Neural crest cell (in vitro differentiated cells): Measurements from ENCODE around the gene NRXN3. TPM values are rescaled to one million over a fixed set of nuclear protein-coding genes. Genes with fewer than 3 reads are reported as not detected.

ENCODE experiments used
- DNase-seq: peaks from one replicate; pipeline ENCODE4 v3.0.0; 2021; ENCODE audit warnings: low read depth, mixed read lengths, low spot score
- H3K27ac Mint-ChIP-seq: one replicate; pipeline ENCODE4 v1.8.0; 2021; ENCODE audit warnings: mild to moderate bottlenecking, mixed read lengths; ENCODE audit not compliant: unreplicated experiment
- H3K27me3 Mint-ChIP-seq: 2 replicates; pipeline ENCODE4 v1.8.0; 2021; ENCODE audit warnings: low read depth, mild to moderate bottlenecking, mixed read lengths
- H3K36me3 Mint-ChIP-seq: 2 replicates; pipeline ENCODE4 v1.8.0; 2021; ENCODE audit warnings: low read depth, mild to moderate bottlenecking, mixed read lengths
- H3K4me1 Mint-ChIP-seq: 2 replicates; pipeline ENCODE4 v1.8.0; 2021; ENCODE audit warnings: mixed read lengths
- H3K4me3 Mint-ChIP-seq: one replicate; pipeline ENCODE4 v1.8.0; 2021; ENCODE audit warnings: mild to moderate bottlenecking, mixed read lengths
- H3K9me3 Mint-ChIP-seq: 2 replicates; pipeline ENCODE4 v1.8.0; 2021; ENCODE audit warnings: mixed read lengths
- CTCF ChIP-seq: fragments of 200-600 bp; sonication (generic); conservative IDR thresholded peaks from 2 replicates; pipeline ENCODE4 v1.5.0; 2021; ENCODE audit warnings: antibody characterized with exemption, mild to moderate bottlenecking
- total RNA-seq: library from RNA; stranded (reverse); gene quantifications from 2 replicates; pipeline ENCODE4 v1.2.1, GENCODE V29; 2021

The NRXN3 gene
- total RNA-seq, 1 donor from 2014 or later = 2.5 TPM

- no peaks in the 10 kb centered on the region for H3K36me3 Mint-ChIP-seq
- H3K4me3 Mint-ChIP-seq = no peak overlapping the region
- H3K27me3 Mint-ChIP-seq = peaks cover 23% of the 10 kb centered on the region
- peaks cover 12% of the 10 kb centered on the region for H3K4me1 Mint-ChIP-seq
- H3K27ac Mint-ChIP-seq = no peak overlapping the region
- TF ChIP-seq CTCF = no peak
- DNase-seq = no peak
- H3K9me3 Mint-ChIP-seq = no peaks in the 10 kb centered on the region
These were observed 189.4 kb downstream of the NRXN3 start for GRCh38 chr14:78359581-78359980.

- no peak overlapping the region for H3K4me3 Mint-ChIP-seq
- H3K27me3 Mint-ChIP-seq = peaks cover 16% of the 10 kb centered on the region
- H3K27ac Mint-ChIP-seq = no peak overlapping the region
- H3K9me3 Mint-ChIP-seq = no peaks in the 10 kb centered on the region
- no peak for TF ChIP-seq CTCF
- DNase-seq = no peak
- no peaks in the 10 kb centered on the region for H3K36me3 Mint-ChIP-seq
- no peaks in the 10 kb centered on the region for H3K4me1 Mint-ChIP-seq
These were observed 192.8 kb downstream of the NRXN3 start for GRCh38 chr14:78363008-78363407.

- H3K4me3 Mint-ChIP-seq = no peak overlapping the region
- no peaks in the 10 kb centered on the region for H3K9me3 Mint-ChIP-seq
- no peaks in the 10 kb centered on the region for H3K4me1 Mint-ChIP-seq
- H3K27me3 Mint-ChIP-seq = peaks cover 22% of the 10 kb centered on the region
- TF ChIP-seq CTCF = no peak
- H3K27ac Mint-ChIP-seq = no peak overlapping the region
- H3K36me3 Mint-ChIP-seq = no peaks in the 10 kb centered on the region
- no peak for DNase-seq
These were observed 197.2 kb downstream of the NRXN3 start for GRCh38 chr14:78367355-78367754.

GRCh38 chr14:78383060-78383459, 212.9 kb downstream of the NRXN3 start:
- no peak for TF ChIP-seq CTCF
- Mint-ChIP-seq H3K9me3 (no peaks in the 10 kb centered on the region), H3K4me1 (no peaks in the 10 kb centered on the region), H3K27me3 (peaks cover 27% of the 10 kb centered on the region), H3K36me3 (no peaks in the 10 kb centered on the region), H3K4me3 (no peak overlapping the region), H3K27ac (no peak overlapping the region)
- no peak for DNase-seq

- peaks cover 56% of the 10 kb centered on the region for H3K27me3 Mint-ChIP-seq
- H3K4me1 Mint-ChIP-seq = no peaks in the 10 kb centered on the region
- no peak for DNase-seq
- no peaks in the 10 kb centered on the region for H3K36me3 Mint-ChIP-seq
- TF ChIP-seq CTCF = no peak
- no peak overlapping the region for H3K27ac Mint-ChIP-seq
- H3K4me3 Mint-ChIP-seq = no peak overlapping the region
- no peaks in the 10 kb centered on the region for H3K9me3 Mint-ChIP-seq
These were observed 228.0 kb downstream of the NRXN3 start for GRCh38 chr14:78398216-78398615.
